ENCODE results near the gene C22orf31. TPM values are rescaled to one million over a fixed set of nuclear protein-coding genes. Genes with fewer than 3 reads are reported as not detected.

C22orf31 gene
- total and polyA plus RNA-seq, 2 experiments from 2014 or later = 0.36 TPM; not detected in 1

DNA sequence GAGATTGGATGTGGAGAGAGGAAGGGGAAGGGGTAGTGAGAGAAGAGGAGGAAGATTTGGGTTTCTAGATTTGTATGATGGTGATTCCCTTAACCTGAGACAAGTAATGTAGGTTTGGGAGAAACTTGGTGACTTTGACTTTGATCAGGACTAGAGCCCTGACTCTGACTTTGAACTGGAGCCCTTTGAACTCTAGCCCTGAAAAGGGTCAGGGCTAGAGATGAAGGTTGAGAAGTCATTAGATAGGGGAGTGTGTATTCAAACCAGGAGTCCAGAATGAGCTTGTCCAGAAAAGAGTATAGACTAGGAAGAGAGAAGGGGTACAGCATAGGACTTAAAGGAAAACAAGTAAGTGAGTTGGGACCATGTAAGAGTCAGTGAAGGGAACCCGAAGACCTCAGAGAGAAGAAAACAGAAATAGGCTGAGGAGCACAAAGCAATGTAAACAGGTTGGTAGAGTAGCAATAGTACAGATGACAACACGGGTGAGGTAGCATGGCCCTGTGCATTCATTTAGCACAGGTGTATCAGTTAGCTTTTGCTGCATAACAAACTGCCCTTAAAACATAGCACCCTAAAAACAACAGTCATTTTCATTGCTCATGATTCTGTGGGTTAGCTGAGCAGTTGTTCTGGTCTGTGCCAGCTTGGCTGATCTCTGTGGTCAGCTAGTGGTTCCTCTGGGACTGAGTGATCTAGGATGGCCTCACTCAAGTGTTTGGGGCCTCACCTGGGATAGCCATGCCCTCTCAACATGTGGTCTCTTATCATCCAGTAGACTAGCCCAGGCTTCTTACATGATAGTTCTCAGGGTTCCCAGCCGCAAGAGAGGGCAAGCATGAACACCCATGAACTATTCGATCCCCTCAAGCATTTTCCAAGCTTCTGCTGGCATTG is 43.1 kb downstream of the C22orf31 start:
- H3K27ac ChIP-seq (ENCODE audit: low read depth) = no peak overlapping the region
- H3F3A ChIP-seq (replicated peaks; ENCODE audit: low read depth) = no peaks in the 10 kb centered on the region
- Mint-ChIP-seq H3K4me3 (no peak overlapping the region), H3K27ac (no peak overlapping the region), H3K4me1 (peaks cover 41% of the 10 kb centered on the region), H3K9me3 (peaks cover 3% of the 10 kb centered on the region; the same call in 2 of the 3 replicates), H3K27me3 (ENCODE audit: insufficient read depth, low read depth, poor library complexity) (peaks cover 12% of the 10 kb centered on the region), H3K36me3 (ENCODE audit: low read depth) (peaks cover 10% of the 10 kb centered on the region)
- no peaks in the 10 kb centered on the region for H3K27me3 ChIP-seq (ENCODE audit: insufficient read depth)
- ATAC-seq (no peak), DNase-seq (ENCODE audit: low spot score) (no peak)
- no peaks in the 10 kb centered on the region for H3K9me2 ChIP-seq (ENCODE audit: insufficient read depth)
- H3K79me2 ChIP-seq (replicated peaks; ENCODE audit: insufficient read depth) = peaks cover 41% of the 10 kb centered on the region
- H3K4me2 ChIP-seq = no peak overlapping the region
- H3K36me3 ChIP-seq (ENCODE audit: insufficient read depth) = no peaks in the 10 kb centered on the region
- no peak overlapping the region for H2AFZ ChIP-seq
- TF ChIP-seq ZNF114 (CRISPR knock-in tag; IDR thresholded peaks at IDR 0.05) = no peak
- TF ChIP-seq, protein P1, sequence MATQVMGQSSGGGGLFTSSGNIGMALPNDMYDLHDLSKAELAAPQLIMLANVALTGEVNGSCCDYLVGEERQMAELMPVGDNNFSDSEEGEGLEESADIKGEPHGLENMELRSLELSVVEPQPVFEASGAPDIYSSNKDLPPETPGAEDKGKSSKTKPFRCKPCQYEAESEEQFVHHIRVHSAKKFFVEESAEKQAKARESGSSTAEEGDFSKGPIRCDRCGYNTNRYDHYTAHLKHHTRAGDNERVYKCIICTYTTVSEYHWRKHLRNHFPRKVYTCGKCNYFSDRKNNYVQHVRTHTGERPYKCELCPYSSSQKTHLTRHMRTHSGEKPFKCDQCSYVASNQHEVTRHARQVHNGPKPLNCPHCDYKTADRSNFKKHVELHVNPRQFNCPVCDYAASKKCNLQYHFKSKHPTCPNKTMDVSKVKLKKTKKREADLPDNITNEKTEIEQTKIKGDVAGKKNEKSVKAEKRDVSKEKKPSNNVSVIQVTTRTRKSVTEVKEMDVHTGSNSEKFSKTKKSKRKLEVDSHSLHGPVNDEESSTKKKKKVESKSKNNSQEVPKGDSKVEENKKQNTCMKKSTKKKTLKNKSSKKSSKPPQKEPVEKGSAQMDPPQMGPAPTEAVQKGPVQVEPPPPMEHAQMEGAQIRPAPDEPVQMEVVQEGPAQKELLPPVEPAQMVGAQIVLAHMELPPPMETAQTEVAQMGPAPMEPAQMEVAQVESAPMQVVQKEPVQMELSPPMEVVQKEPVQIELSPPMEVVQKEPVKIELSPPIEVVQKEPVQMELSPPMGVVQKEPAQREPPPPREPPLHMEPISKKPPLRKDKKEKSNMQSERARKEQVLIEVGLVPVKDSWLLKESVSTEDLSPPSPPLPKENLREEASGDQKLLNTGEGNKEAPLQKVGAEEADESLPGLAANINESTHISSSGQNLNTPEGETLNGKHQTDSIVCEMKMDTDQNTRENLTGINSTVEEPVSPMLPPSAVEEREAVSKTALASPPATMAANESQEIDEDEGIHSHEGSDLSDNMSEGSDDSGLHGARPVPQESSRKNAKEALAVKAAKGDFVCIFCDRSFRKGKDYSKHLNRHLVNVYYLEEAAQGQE (IDR thresholded peaks at IDR 0.05; ENCODE audit: unreplicated experiment) = no peak
- TF ChIP-seq EZH2 (IDR thresholded peaks at IDR 0.05; ENCODE audit: low read depth, unreplicated experiment) = no peak
- TF ChIP-seq, protein P2, sequence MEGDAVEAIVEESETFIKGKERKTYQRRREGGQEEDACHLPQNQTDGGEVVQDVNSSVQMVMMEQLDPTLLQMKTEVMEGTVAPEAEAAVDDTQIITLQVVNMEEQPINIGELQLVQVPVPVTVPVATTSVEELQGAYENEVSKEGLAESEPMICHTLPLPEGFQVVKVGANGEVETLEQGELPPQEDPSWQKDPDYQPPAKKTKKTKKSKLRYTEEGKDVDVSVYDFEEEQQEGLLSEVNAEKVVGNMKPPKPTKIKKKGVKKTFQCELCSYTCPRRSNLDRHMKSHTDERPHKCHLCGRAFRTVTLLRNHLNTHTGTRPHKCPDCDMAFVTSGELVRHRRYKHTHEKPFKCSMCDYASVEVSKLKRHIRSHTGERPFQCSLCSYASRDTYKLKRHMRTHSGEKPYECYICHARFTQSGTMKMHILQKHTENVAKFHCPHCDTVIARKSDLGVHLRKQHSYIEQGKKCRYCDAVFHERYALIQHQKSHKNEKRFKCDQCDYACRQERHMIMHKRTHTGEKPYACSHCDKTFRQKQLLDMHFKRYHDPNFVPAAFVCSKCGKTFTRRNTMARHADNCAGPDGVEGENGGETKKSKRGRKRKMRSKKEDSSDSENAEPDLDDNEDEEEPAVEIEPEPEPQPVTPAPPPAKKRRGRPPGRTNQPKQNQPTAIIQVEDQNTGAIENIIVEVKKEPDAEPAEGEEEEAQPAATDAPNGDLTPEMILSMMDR (conservative IDR thresholded peaks at IDR 0.05; ENCODE audit: low read depth in 2 of 2) = no peak
- TF ChIP-seq, protein P3, sequence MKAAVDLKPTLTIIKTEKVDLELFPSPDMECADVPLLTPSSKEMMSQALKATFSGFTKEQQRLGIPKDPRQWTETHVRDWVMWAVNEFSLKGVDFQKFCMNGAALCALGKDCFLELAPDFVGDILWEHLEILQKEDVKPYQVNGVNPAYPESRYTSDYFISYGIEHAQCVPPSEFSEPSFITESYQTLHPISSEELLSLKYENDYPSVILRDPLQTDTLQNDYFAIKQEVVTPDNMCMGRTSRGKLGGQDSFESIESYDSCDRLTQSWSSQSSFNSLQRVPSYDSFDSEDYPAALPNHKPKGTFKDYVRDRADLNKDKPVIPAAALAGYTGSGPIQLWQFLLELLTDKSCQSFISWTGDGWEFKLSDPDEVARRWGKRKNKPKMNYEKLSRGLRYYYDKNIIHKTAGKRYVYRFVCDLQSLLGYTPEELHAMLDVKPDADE (IDR thresholded peaks at IDR 0.05) = no peak
- no peak for TF ChIP-seq CREB1 (CRISPR knock-in tag; IDR thresholded peaks at IDR 0.05; ENCODE audit: low read depth)
- TF ChIP-seq STAT1 (IDR thresholded peaks at IDR 0.05; ENCODE audit: unreplicated experiment) = no peak
- TF ChIP-seq, protein P4, sequence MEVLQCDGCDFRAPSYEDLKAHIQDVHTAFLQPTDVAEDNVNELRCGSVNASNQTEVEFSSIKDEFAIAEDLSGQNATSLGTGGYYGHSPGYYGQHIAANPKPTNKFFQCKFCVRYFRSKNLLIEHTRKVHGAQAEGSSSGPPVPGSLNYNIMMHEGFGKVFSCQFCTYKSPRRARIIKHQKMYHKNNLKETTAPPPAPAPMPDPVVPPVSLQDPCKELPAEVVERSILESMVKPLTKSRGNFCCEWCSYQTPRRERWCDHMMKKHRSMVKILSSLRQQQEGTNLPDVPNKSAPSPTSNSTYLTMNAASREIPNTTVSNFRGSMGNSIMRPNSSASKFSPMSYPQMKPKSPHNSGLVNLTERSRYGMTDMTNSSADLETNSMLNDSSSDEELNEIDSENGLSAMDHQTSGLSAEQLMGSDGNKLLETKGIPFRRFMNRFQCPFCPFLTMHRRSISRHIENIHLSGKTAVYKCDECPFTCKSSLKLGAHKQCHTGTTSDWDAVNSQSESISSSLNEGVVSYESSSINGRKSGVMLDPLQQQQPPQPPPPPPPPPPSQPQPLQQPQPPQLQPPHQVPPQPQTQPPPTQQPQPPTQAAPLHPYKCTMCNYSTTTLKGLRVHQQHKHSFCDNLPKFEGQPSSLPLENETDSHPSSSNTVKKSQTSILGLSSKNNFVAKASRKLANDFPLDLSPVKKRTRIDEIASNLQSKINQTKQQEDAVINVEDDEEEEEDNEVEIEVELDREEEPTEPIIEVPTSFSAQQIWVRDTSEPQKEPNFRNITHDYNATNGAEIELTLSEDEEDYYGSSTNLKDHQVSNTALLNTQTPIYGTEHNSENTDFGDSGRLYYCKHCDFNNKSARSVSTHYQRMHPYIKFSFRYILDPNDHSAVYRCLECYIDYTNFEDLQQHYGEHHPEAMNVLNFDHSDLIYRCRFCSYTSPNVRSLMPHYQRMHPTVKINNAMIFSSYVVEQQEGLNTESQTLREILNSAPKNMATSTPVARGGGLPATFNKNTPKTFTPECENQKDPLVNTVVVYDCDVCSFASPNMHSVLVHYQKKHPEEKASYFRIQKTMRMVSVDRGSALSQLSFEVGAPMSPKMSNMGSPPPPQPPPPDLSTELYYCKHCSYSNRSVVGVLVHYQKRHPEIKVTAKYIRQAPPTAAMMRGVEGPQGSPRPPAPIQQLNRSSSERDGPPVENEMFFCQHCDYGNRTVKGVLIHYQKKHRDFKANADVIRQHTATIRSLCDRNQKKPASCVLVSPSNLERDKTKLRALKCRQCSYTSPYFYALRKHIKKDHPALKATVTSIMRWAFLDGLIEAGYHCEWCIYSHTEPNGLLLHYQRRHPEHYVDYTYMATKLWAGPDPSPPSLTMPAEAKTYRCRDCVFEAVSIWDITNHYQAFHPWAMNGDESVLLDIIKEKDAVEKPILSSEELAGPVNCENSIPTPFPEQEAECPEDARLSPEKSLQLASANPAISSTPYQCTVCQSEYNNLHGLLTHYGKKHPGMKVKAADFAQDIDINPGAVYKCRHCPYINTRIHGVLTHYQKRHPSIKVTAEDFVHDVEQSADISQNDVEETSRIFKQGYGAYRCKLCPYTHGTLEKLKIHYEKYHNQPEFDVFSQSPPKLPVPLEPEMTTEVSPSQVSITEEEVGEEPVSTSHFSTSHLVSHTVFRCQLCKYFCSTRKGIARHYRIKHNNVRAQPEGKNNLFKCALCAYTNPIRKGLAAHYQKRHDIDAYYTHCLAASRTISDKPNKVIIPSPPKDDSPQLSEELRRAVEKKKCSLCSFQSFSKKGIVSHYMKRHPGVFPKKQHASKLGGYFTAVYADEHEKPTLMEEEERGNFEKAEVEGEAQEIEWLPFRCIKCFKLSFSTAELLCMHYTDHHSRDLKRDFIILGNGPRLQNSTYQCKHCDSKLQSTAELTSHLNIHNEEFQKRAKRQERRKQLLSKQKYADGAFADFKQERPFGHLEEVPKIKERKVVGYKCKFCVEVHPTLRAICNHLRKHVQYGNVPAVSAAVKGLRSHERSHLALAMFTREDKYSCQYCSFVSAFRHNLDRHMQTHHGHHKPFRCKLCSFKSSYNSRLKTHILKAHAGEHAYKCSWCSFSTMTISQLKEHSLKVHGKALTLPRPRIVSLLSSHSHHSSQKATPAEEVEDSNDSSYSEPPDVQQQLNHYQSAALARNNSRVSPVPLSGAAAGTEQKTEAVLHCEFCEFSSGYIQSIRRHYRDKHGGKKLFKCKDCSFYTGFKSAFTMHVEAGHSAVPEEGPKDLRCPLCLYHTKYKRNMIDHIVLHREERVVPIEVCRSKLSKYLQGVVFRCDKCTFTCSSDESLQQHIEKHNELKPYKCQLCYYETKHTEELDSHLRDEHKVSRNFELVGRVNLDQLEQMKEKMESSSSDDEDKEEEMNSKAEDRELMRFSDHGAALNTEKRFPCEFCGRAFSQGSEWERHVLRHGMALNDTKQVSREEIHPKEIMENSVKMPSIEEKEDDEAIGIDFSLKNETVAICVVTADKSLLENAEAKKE (CRISPR knock-in tag; IDR thresholded peaks at IDR 0.05) = no peak
- TF ChIP-seq POLR2AphosphoS5 (IDR thresholded peaks at IDR 0.05; ENCODE audit: low read depth) = no peak
- TF ChIP-seq EZH2phosphoT487 (IDR thresholded peaks at IDR 0.05; ENCODE audit: unreplicated experiment) = no peak
- TF ChIP-seq NANOG (IDR thresholded peaks at IDR 0.05; ENCODE audit: borderline replicate concordance) = no peak
- TF ChIP-seq ZNF331 (CRISPR knock-in tag; IDR thresholded peaks at IDR 0.05; ENCODE audit: low read depth) = no peak
- no peak for TF ChIP-seq JUNB (IDR thresholded peaks at IDR 0.05; ENCODE audit: unreplicated experiment)
- no peaks in the 10 kb centered on the region; the same call in 1 of the 2 replicates for H4K20me1 ChIP-seq (replicated peaks; ENCODE audit: insufficient read depth)
- H3K4me3 ChIP-seq = no peak overlapping the region
- peaks cover 24% of the 10 kb centered on the region for H3K4me1 ChIP-seq (ENCODE audit: insufficient read depth)
